ENCODE measurements around the gene SLC39A11.

GRCh38 chr17:72733619-72734282, 358.7 kb downstream of the SLC39A11 start:
- TF ChIP-seq CTCF (IDR thresholded peaks at IDR 0.05) (no peak), POLR2A (IDR thresholded peaks at IDR 0.05) (no peak)

All from testis (tissue), 2 donors.